Tibial nerve (tissue), 4 donors: Measurements from ENCODE around the gene SLC6A2. TPM values are rescaled to one million over a fixed set of nuclear protein-coding genes. Genes with fewer than 3 reads are reported as not detected.

Experiments
- DNase-seq, 2 donors: peaks; one replicate each; pipeline ENCODE4 v3.0.0-alpha.2; 2019; ENCODE audit warnings: low spot score in 2 of 2
- H3K27ac ChIP-seq, 4 donors: fragments of 200-600 bp; sonication (generic) in 3 of 4; one replicate each; pipeline ENCODE4 v1.5.1; 2017 to 2019; ENCODE audit warnings: mild to moderate bottlenecking in 1 of 4
- H3K27me3 ChIP-seq, 2 donors: fragments of 200-600 bp; sonication (generic) in 1 of 2; one replicate each; pipeline versions ENCODE4 v1.5.1 to v1.6.0; 2017 to 2019
- H3K36me3 ChIP-seq, 3 donors: fragments of 200-600 bp; sonication (generic); one replicate each; pipeline ENCODE4 v1.5.1; 2018 to 2019
- H3K4me1 ChIP-seq, 4 donors: fragments of 200-600 bp; sonication (generic) in 3 of 4; one replicate each; pipeline ENCODE4 v1.5.1; 2017 to 2019
- H3K4me3 ChIP-seq, 4 donors: fragments of 200-600 bp; sonication (generic) in 3 of 4; one replicate each; pipeline ENCODE4 v1.5.1; 2017 to 2019; ENCODE audit warnings: mild to moderate bottlenecking in 1 of 4, moderate library complexity in 1 of 4
- H3K9me3 ChIP-seq, 4 donors: fragments of 200-600 bp; sonication (generic) in 3 of 4; one replicate each; pipeline ENCODE4 v1.5.1; 2017 to 2019
- EP300 ChIP-seq, 2 donors: sonication (generic); formaldehyde crosslinking; IDR thresholded peaks; one replicate each; pipeline ENCODE4 v1.6.1; 2017; ENCODE audit warnings: antibody characterized with exemption in 2 of 2, mild to moderate bottlenecking in 1 of 2
- POLR2A ChIP-seq, 2 donors: fragments of 450-650 bp; IDR thresholded peaks; one replicate each; pipeline ENCODE4 v1.6.1; 2017; ENCODE audit warnings: antibody characterized with exemption in 2 of 2, mild to moderate bottlenecking in 2 of 2, moderate library complexity in 2 of 2
- WGBS, 2 donors: methylation state at CpG; one replicate each; pipeline ENCODE4 v1.1.5; 2018; 5-methylcytosine and 5-hydroxymethylcytosine counted together
- total RNA-seq, 4 donors: library from RNA; depleted of rRNA; stranded (reverse); fragments of >200 nt; gene quantifications; one replicate each; pipeline ENCODE4 v1.1.0, GENCODE V29; 2016
- TF ChIP-seq, protein P1 (sequence below), 5 experiments: fragments of 200-600 bp in 3 of 5; fragments of 450-650 bp in 2 of 5; sonication (generic) in 3 of 5; IDR thresholded peaks; one replicate each; pipeline ENCODE4 v1.5.1; 2016 to 2019; ENCODE audit warnings: antibody characterized with exemption in 5 of 5, mild to moderate bottlenecking in 3 of 5, moderate library complexity in 2 of 5

The SLC6A2 gene
- total RNA-seq, 4 donors from 2014 or later, result 0.22 to 0.59 (median 0.30) TPM; not detected in 1

DNA sequence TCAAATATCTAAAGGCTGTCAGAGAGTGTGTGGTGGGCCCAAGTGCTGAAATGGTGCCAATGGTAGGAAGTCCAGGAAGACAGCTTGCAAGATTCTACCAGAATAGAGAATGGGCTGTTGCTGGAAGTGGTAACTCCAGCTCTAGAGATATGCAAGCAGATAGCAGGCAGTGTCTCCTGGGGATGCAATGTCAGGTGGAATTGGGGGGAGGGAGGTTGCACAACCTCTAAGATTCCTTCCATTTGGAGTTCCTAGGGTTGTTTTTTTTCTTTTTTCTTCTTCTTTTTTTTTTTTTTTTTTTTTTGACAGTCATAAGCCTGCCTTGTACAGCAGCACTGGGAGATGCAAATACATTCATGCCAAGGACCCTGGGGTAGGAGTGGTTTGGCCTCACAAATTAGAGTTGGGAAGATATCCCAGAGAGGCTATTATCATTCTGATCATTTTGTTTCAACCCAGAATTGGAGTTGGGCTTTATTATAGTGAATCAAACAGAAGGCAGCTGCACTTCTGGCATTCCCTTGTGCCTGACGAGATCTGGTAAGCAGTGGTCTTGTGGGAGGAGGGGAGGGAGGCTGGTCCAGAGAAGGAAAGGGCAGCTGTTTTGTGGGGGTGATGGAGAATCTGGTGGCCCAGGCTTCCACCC lies 51.1 kb downstream of the SLC6A2 start:
- Histone ChIP-seq H3K9me3 (no peaks in the 10 kb centered on the region), H3K27ac (no peak overlapping the region), H3K4me1 (peaks cover 0 to 8% (median 0%) of the 10 kb centered on the region in 4 donors), H3K27me3 (no peaks in the 10 kb centered on the region), H3K4me3 (no peak overlapping the region), H3K36me3 (no peaks in the 10 kb centered on the region)
- peak in 1 of 2 donors; percentile 68 for DNase-seq
- 48 to 59% methylated on average over 1 of the region's 1 CpG for WGBS, 2 donors
- TF ChIP-seq, protein P1, sequence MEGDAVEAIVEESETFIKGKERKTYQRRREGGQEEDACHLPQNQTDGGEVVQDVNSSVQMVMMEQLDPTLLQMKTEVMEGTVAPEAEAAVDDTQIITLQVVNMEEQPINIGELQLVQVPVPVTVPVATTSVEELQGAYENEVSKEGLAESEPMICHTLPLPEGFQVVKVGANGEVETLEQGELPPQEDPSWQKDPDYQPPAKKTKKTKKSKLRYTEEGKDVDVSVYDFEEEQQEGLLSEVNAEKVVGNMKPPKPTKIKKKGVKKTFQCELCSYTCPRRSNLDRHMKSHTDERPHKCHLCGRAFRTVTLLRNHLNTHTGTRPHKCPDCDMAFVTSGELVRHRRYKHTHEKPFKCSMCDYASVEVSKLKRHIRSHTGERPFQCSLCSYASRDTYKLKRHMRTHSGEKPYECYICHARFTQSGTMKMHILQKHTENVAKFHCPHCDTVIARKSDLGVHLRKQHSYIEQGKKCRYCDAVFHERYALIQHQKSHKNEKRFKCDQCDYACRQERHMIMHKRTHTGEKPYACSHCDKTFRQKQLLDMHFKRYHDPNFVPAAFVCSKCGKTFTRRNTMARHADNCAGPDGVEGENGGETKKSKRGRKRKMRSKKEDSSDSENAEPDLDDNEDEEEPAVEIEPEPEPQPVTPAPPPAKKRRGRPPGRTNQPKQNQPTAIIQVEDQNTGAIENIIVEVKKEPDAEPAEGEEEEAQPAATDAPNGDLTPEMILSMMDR (IDR thresholded peaks at IDR 0.05), result no peak
- TF ChIP-seq EP300 (IDR thresholded peaks at IDR 0.05), result peak in 1 of 2 donors; percentile 27
- TF ChIP-seq POLR2A (IDR thresholded peaks at IDR 0.05), result no peak

DNA sequence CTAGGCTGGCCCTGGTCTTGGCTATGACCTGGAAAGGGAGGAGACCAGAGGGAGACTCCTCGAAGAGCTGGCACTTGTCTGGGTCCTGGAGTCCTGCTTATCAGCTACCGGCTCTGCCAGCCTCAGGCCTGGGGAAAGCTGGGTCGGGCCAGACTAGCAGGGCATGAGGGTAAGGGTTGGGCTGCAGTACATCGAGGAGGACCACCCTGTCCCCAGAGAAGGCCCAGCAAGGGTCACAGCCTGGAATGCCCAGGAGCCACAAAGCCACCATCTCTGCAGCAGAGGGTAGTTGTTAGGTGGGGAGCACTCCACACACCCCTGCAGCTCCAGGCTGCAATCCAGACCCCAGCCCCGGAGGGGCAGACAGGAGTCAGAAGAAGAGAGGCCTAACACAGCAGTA lies 54.0 kb downstream of the SLC6A2 start:
- Histone ChIP-seq H3K4me1 (peaks cover 0 to 8% (median 0%) of the 10 kb centered on the region in 4 donors), H3K4me3 (no peak overlapping the region), H3K9me3 (no peaks in the 10 kb centered on the region), H3K27ac (no peak overlapping the region), H3K27me3 (peaks cover 0 to 8% of the 10 kb centered on the region in 2 donors), H3K36me3 (no peaks in the 10 kb centered on the region)
- no peak for DNase-seq
- TF ChIP-seq EP300 (IDR thresholded peaks at IDR 0.05), result no peak
- 75 to 76% methylated on average over 5 of the region's 5 CpGs for WGBS, 2 donors

DNA sequence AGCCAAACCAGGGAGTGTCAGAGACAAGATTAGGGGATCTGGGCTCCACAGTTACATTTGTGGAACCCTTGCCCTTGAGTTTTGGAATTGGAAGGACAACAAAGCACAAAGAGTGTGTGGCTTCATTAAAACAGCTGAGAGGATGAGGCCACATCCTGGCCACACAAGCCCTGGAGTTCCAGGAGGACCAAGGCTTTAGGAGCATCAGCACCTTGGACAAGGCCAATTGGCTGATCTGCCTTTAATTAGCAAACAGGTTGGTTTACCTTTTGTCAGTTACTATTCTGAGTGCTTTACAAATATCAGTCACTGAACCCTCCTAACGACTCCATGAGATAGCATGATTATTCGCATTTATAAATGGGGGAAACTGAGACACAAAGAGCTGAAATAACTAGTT lies 54.7 kb downstream of the SLC6A2 start:
- DNase-seq, result no peak
- Histone ChIP-seq H3K9me3 (no peaks in the 10 kb centered on the region), H3K36me3 (no peaks in the 10 kb centered on the region), H3K27me3 (peaks cover 0 to 8% of the 10 kb centered on the region in 2 donors), H3K4me1 (peaks cover 0 to 8% (median 0%) of the 10 kb centered on the region in 4 donors), H3K4me3 (no peak overlapping the region), H3K27ac (no peak overlapping the region)
- WGBS, 2 donors, result 40 to 44% methylated on average over 2 of the region's 2 CpGs
- TF ChIP-seq, protein P1 (IDR thresholded peaks at IDR 0.05), result no peak
- TF ChIP-seq EP300 (IDR thresholded peaks at IDR 0.05) (no peak), POLR2A (IDR thresholded peaks at IDR 0.05) (no peak)

DNA sequence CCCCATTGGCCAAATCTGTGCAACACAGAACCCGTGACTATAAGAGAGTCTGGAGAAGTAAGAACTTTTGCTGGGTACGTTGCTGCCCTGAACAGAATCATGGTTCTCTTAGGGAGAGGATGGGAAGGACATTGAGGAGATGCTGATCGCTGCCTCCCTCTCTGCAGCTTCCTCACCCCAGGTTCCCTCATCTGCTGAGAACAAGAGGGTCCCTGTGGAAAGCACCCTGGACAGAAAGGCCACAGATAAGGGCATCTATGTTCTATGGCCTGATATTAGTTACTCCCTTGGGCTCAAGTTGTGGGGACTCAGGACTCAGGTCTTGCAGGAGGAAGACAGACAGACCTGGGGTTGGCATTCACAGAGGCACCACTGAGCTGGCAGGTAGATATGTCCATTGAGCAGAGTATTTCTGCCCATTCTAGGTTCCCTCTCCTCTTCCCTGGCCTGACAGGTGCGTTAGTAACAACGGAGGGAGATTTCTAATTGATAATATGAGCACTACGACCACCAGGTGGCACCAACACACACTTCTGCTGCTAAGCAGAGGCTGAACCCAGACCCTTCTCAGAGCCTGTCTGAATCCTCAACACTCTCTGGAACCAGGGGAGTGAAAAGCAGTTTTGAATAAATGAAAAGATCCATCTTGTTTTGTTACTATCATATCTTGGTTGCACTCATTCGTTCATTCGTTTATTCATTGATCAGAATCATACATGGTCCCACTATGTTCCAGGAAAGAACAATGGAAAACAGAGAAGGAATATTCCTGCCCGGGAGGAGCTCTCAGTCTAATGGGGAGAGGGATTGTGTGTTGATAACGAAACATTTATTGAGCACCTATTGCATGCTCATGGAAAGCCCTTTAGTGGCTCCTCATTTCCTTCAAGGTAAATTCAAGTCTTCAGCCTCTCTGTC lies 56.4 kb downstream of the SLC6A2 start:
- DNase-seq, result peak; percentile 51 to 84
- peaks cover 0 to 8% of the 10 kb centered on the region in 2 donors for H3K27me3 ChIP-seq
- TF ChIP-seq EP300 (IDR thresholded peaks at IDR 0.05), result no peak
- TF ChIP-seq, protein P1 (IDR thresholded peaks at IDR 0.05), result peak; percentile 56 to 70 (median 65)
- H3K4me3 ChIP-seq, result no peak overlapping the region
- 26 to 32% methylated on average over 10 of the region's 10 CpGs for WGBS, 2 donors
- no peak overlapping the region for H3K27ac ChIP-seq
- peaks cover 0 to 6% (median 0%) of the 10 kb centered on the region in 4 donors for H3K4me1 ChIP-seq
- H3K36me3 ChIP-seq, result no peaks in the 10 kb centered on the region
- no peaks in the 10 kb centered on the region for H3K9me3 ChIP-seq

DNA sequence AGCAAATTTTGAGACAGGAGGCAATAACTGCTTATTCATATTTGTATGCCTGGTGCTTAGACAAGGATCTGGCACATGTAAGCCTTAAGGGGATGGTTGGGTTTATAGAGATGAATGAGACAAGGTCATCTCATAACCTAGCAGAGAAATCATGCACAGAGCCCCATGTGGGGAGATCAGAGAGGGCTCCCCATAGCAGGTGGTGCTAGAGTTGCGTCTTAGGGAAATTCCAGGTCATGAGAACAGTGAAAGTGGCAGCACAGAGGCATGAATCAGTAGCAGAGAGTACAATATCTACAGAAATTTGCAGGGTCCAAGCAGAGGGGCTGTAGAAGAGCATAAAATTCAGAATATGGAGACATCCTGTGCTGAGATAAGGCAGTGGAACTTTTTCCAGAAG lies 57.3 kb downstream of the SLC6A2 start:
- Histone ChIP-seq H3K27me3 (peaks cover 0 to 8% of the 10 kb centered on the region in 2 donors), H3K27ac (no peak overlapping the region), H3K4me3 (no peak overlapping the region), H3K36me3 (no peaks in the 10 kb centered on the region), H3K4me1 (no peaks in the 10 kb centered on the region), H3K9me3 (no peaks in the 10 kb centered on the region)
- no peak for TF ChIP-seq POLR2A (IDR thresholded peaks at IDR 0.05)
- TF ChIP-seq, protein P1 (IDR thresholded peaks at IDR 0.05), result no peak
- TF ChIP-seq EP300 (IDR thresholded peaks at IDR 0.05), result no peak
- WGBS, 2 donors, result 67 to 82% methylated on average over 1 of the region's 1 CpG
- no peak for DNase-seq
